GM19467 (cell line): Measurements from ENCODE around the gene GRIN3B.

ENCODE experiments used
- ATAC-seq: cut with Tn5 transposase; IDR thresholded peaks from one replicate; pipeline ENCODE4 v1.9.1; 2021; ENCODE audit warnings: mild to moderate bottlenecking, moderate library complexity; ENCODE audit not compliant: unreplicated experiment

Gene GRIN3B

GRCh38 chr19:1006711-1007398, 6.6 kb downstream of the GRIN3B start:
- no peak for ATAC-seq

- ATAC-seq = no peak
Observed at GRCh38 chr19:1007399-1008251, 7.4 kb downstream of the GRIN3B start.

GRCh38 chr19:1008268-1009040, 8.2 kb downstream of the GRIN3B start:
- no peak for ATAC-seq

GRCh38 chr19:1009041-1009980, 9.1 kb downstream of the GRIN3B start:
- no peak for ATAC-seq

GRCh38 chr19:1009981-1010538, 9.8 kb downstream of the GRIN3B start:
- no peak for ATAC-seq

GRCh38 chr19:1010586-1011510, 10.6 kb downstream of the GRIN3B start:
- ATAC-seq = no peak

- no peak for ATAC-seq
Observed at GRCh38 chr19:1011831-1012333, 11.7 kb downstream of the GRIN3B start.

- no peak for ATAC-seq
Observed at GRCh38 chr19:1012334-1012733, 12.1 kb downstream of the GRIN3B start.

- ATAC-seq = no peak
Observed at GRCh38 chr19:1013218-1013617, 13.0 kb downstream of the GRIN3B start.

GRCh38 chr19:1014161-1015060, 14.2 kb downstream of the GRIN3B start:
- ATAC-seq = no peak

- ATAC-seq = no peak
Observed at GRCh38 chr19:1015061-1015781, 15.0 kb downstream of the GRIN3B start.

- ATAC-seq = no peak
Observed at GRCh38 chr19:1015782-1016646, 15.8 kb downstream of the GRIN3B start.

GRCh38 chr19:1016647-1017114, 16.5 kb downstream of the GRIN3B start:
- no peak for ATAC-seq

GRCh38 chr19:1017115-1017905, 17.1 kb downstream of the GRIN3B start:
- no peak for ATAC-seq

- ATAC-seq = no peak
Observed at GRCh38 chr19:1017906-1018305, 17.7 kb downstream of the GRIN3B start.
